ENCODE data around the gene PSEN1. TPM values are rescaled to one million over a fixed set of nuclear protein-coding genes. Genes with fewer than 3 reads are reported as not detected.

PSEN1 gene
- total and polyA plus RNA-seq, 5 donors = 12.8 to 32.0 (median 28.5) TPM

- Histone ChIP-seq H3K27ac (ENCODE audit: low read length) (no peak overlapping the region), H3K9me3 (ENCODE audit: control insufficient read depth, low read length) (no peaks in the 10 kb centered on the region), H3K4me1 (ENCODE audit: control insufficient read depth, insufficient read depth, low read length) (peaks cover 2% of the 10 kb centered on the region), H3K4me3 (ENCODE audit: low read length) (no peak overlapping the region), H3K27me3 (ENCODE audit: control insufficient read depth, insufficient read depth) (no peaks in the 10 kb centered on the region)
- ATAC-seq = no peak
- WGBS = 98% methylated on average over 1 of the region's 1 CpG
- DNase-seq = no peak
- intact Hi-C loops (cut with DNase I) = no loop called here
These were observed 112.8 kb downstream of the PSEN1 start for GRCh38 chr14:73249108-73249507.

GRCh38 chr14:73249564-73250316, 113.4 kb downstream of the PSEN1 start:
- H3K4me3 ChIP-seq (ENCODE audit: low read length) = no peak overlapping the region
- ATAC-seq = no peak
- intact Hi-C loops (cut with DNase I) = no loop called here
- no peaks in the 10 kb centered on the region for H3K27me3 ChIP-seq (ENCODE audit: control insufficient read depth, insufficient read depth)
- WGBS = 90% methylated on average over 13 of the region's 13 CpGs
- H3K9me3 ChIP-seq (ENCODE audit: control insufficient read depth, low read length) = no peaks in the 10 kb centered on the region
- DNase-seq = no peak
- H3K4me1 ChIP-seq (ENCODE audit: control insufficient read depth, insufficient read depth, low read length) = peaks cover 2% of the 10 kb centered on the region
- H3K27ac ChIP-seq (ENCODE audit: low read length) = no peak overlapping the region

GRCh38 chr14:73250317-73250713, 114.0 kb downstream of the PSEN1 start:
- H3K4me1 ChIP-seq (ENCODE audit: control insufficient read depth, insufficient read depth, low read length) = peaks cover 2% of the 10 kb centered on the region
- intact Hi-C loops (cut with DNase I) = no loop called here
- no peak overlapping the region for H3K27ac ChIP-seq (ENCODE audit: low read length)
- WGBS = 89% methylated on average over 11 of the region's 11 CpGs
- DNase-seq (no peak), ATAC-seq (no peak)
- no peaks in the 10 kb centered on the region for H3K9me3 ChIP-seq (ENCODE audit: control insufficient read depth, low read length)
- no peak overlapping the region for H3K4me3 ChIP-seq (ENCODE audit: low read length)
- no peaks in the 10 kb centered on the region for H3K27me3 ChIP-seq (ENCODE audit: control insufficient read depth, insufficient read depth)

- no peak overlapping the region for H3K4me3 ChIP-seq (ENCODE audit: low read length)
- no peaks in the 10 kb centered on the region for H3K27me3 ChIP-seq (ENCODE audit: control insufficient read depth, insufficient read depth)
- 93% methylated on average over 27 of the region's 27 CpGs for WGBS
- DNase-seq = peak in 1 of 3 donors; percentile 54
- H3K27ac ChIP-seq (ENCODE audit: low read length) = no peak overlapping the region
- no peaks in the 10 kb centered on the region for H3K9me3 ChIP-seq (ENCODE audit: control insufficient read depth, low read length)
- no peak for ATAC-seq
- no peaks in the 10 kb centered on the region for H3K4me1 ChIP-seq (ENCODE audit: control insufficient read depth, insufficient read depth, low read length)
- intact Hi-C loops (cut with DNase I) = no loop called here
These were observed 114.6 kb downstream of the PSEN1 start for GRCh38 chr14:73250781-73251500.

- 95% methylated on average over 30 of the region's 30 CpGs for WGBS
- intact Hi-C loops (cut with DNase I) = no loop called here
- DNase-seq = no peak
- Histone ChIP-seq H3K27me3 (ENCODE audit: control insufficient read depth, insufficient read depth) (no peaks in the 10 kb centered on the region), H3K27ac (ENCODE audit: low read length) (no peak overlapping the region), H3K9me3 (ENCODE audit: control insufficient read depth, low read length) (no peaks in the 10 kb centered on the region), H3K4me3 (ENCODE audit: low read length) (no peak overlapping the region), H3K4me1 (ENCODE audit: control insufficient read depth, insufficient read depth, low read length) (no peaks in the 10 kb centered on the region)
- no peak for ATAC-seq
These were observed 115.4 kb downstream of the PSEN1 start for GRCh38 chr14:73251516-73252215.

GRCh38 chr14:73252491-73253322, 116.4 kb downstream of the PSEN1 start:
- no peaks in the 10 kb centered on the region for H3K4me1 ChIP-seq (ENCODE audit: control insufficient read depth, insufficient read depth, low read length)
- no peaks in the 10 kb centered on the region for H3K27me3 ChIP-seq (ENCODE audit: control insufficient read depth, insufficient read depth)
- intact Hi-C loops (cut with DNase I) = no loop called here
- 92% methylated on average over 29 of the region's 29 CpGs for WGBS
- ATAC-seq = no peak
- no peaks in the 10 kb centered on the region for H3K9me3 ChIP-seq (ENCODE audit: control insufficient read depth, low read length)
- no peak overlapping the region for H3K4me3 ChIP-seq (ENCODE audit: low read length)
- peak in 1 of 3 donors; percentile 52 for DNase-seq
- H3K27ac ChIP-seq (ENCODE audit: low read length) = no peak overlapping the region

GRCh38 chr14:73253323-73253610, 117.0 kb downstream of the PSEN1 start:
- Histone ChIP-seq H3K27ac (ENCODE audit: low read length) (no peak overlapping the region), H3K4me1 (ENCODE audit: control insufficient read depth, insufficient read depth, low read length) (no peaks in the 10 kb centered on the region), H3K27me3 (ENCODE audit: control insufficient read depth, insufficient read depth) (no peaks in the 10 kb centered on the region), H3K4me3 (ENCODE audit: low read length) (no peak overlapping the region), H3K9me3 (ENCODE audit: control insufficient read depth, low read length) (no peaks in the 10 kb centered on the region)
- ATAC-seq (no peak), DNase-seq (no peak)
- intact Hi-C loops (cut with DNase I) = no loop called here
- 93% methylated on average over 10 of the region's 10 CpGs for WGBS

- Histone ChIP-seq H3K27ac (ENCODE audit: low read length) (no peak overlapping the region), H3K27me3 (ENCODE audit: control insufficient read depth, insufficient read depth) (no peaks in the 10 kb centered on the region), H3K4me3 (ENCODE audit: low read length) (no peak overlapping the region), H3K4me1 (ENCODE audit: control insufficient read depth, insufficient read depth, low read length) (no peaks in the 10 kb centered on the region), H3K9me3 (ENCODE audit: control insufficient read depth, low read length) (no peaks in the 10 kb centered on the region)
- no peak for DNase-seq
- WGBS = 95% methylated on average over 12 of the region's 12 CpGs
- intact Hi-C loops (cut with DNase I) = no loop called here
- ATAC-seq = peak in 1 of 2 donors; percentile 15
These were observed 117.4 kb downstream of the PSEN1 start for GRCh38 chr14:73253721-73254120.

GRCh38 chr14:73254247-73255004, 118.1 kb downstream of the PSEN1 start:
- H3K4me1 ChIP-seq (ENCODE audit: control insufficient read depth, insufficient read depth, low read length) = no peaks in the 10 kb centered on the region
- H3K9me3 ChIP-seq (ENCODE audit: control insufficient read depth, low read length) = no peaks in the 10 kb centered on the region
- ATAC-seq (no peak), DNase-seq (no peak)
- no peak overlapping the region for H3K4me3 ChIP-seq (ENCODE audit: low read length)
- no peaks in the 10 kb centered on the region for H3K27me3 ChIP-seq (ENCODE audit: control insufficient read depth, insufficient read depth)
- WGBS = 88% methylated on average over 28 of the region's 28 CpGs
- H3K27ac ChIP-seq (ENCODE audit: low read length) = no peak overlapping the region
- intact Hi-C loops (cut with DNase I) = no loop called here

- 90% methylated on average over 6 of the region's 6 CpGs for WGBS
- intact Hi-C loops (cut with DNase I) = no loop called here
These were observed 118.7 kb downstream of the PSEN1 start for GRCh38 chr14:73255005-73255400.

More at GRCh38 chr14:73255005-73255400, 118.7 kb downstream of the PSEN1 start:
- H3K4me1 ChIP-seq (ENCODE audit: control insufficient read depth, insufficient read depth, low read length) = no peaks in the 10 kb centered on the region
- H3K4me3 ChIP-seq (ENCODE audit: low read length) = no peak overlapping the region
- no peaks in the 10 kb centered on the region for H3K9me3 ChIP-seq (ENCODE audit: control insufficient read depth, low read length)
- H3K27ac ChIP-seq (ENCODE audit: low read length) = no peak overlapping the region
- ATAC-seq (no peak), DNase-seq (no peak)
- H3K27me3 ChIP-seq (ENCODE audit: control insufficient read depth, insufficient read depth) = no peaks in the 10 kb centered on the region

All from right cardiac atrium (tissue), 5 donors.